ENCODE results near the gene TDRD10. TPM values are rescaled to one million over a fixed set of nuclear protein-coding genes. Genes with fewer than 3 reads are reported as not detected.

Gene TDRD10
- total RNA-seq, 1 experiment from 2014 or later, result not detected

DNA sequence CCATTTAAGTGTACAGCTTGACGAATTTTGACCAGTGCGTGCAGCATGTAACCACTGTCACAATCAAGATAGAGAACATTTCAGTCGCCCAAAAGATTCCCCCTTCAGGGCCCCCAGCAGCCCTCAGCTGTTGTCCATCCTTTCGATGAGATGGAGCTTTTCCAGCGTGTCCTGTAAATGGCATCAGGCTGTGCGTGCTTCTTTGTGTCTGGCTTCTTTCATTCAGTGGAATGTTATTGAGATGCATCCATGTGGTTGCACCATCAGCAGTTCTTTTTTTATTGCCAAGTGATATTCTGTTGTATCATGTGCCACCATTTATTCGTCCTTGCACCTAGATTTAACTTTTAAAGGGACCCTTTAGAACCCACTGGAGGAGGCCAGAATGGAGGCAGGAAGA, 34.6 kb downstream of the TDRD10 start:
- H3K4me2 ChIP-seq, result no peak overlapping the region
- DNase-seq, result no peak
- no peaks in the 10 kb centered on the region for H3K36me3 ChIP-seq (ENCODE audit: low read depth)
- intact Hi-C loops (cut with micrococcal nuclease; ENCODE audit: unreplicated experiment), result no loop called here
- H3K9me2 ChIP-seq (ENCODE audit: insufficient read depth), result no peaks in the 10 kb centered on the region
- no peak overlapping the region for H2AFZ ChIP-seq
- H3K9me3 ChIP-seq (ENCODE audit: insufficient read depth, low read depth), result no peaks in the 10 kb centered on the region
- H3K27ac ChIP-seq, result no peak overlapping the region
- no peaks in the 10 kb centered on the region for H3K79me2 ChIP-seq (ENCODE audit: low read depth)
- no TSS peak for BruUV-seq (replicated peaks)
- POLR2A ChIA-PET (ENCODE audit: unreplicated experiment), result no interaction called here
- H3F3A ChIP-seq (ENCODE audit: insufficient read depth, low read depth), result no peaks in the 10 kb centered on the region
- no peak for TF ChIP-seq EZH2 (IDR thresholded peaks at IDR 0.05; ENCODE audit: low read depth)
- TF ChIP-seq, protein P1, sequence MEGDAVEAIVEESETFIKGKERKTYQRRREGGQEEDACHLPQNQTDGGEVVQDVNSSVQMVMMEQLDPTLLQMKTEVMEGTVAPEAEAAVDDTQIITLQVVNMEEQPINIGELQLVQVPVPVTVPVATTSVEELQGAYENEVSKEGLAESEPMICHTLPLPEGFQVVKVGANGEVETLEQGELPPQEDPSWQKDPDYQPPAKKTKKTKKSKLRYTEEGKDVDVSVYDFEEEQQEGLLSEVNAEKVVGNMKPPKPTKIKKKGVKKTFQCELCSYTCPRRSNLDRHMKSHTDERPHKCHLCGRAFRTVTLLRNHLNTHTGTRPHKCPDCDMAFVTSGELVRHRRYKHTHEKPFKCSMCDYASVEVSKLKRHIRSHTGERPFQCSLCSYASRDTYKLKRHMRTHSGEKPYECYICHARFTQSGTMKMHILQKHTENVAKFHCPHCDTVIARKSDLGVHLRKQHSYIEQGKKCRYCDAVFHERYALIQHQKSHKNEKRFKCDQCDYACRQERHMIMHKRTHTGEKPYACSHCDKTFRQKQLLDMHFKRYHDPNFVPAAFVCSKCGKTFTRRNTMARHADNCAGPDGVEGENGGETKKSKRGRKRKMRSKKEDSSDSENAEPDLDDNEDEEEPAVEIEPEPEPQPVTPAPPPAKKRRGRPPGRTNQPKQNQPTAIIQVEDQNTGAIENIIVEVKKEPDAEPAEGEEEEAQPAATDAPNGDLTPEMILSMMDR (conservative IDR thresholded peaks at IDR 0.05), result no peak
- no peaks in the 10 kb centered on the region for H3K4me1 ChIP-seq (replicated peaks; ENCODE audit: insufficient read depth)
- no peak overlapping the region for H3K4me3 ChIP-seq
- CTCF ChIA-PET, result no interaction called here
- H4K20me1 ChIP-seq (ENCODE audit: insufficient read depth), result no peaks in the 10 kb centered on the region
- H3K27me3 ChIP-seq (ENCODE audit: insufficient read depth, low read depth), result peaks cover 57% of the 10 kb centered on the region

DNA sequence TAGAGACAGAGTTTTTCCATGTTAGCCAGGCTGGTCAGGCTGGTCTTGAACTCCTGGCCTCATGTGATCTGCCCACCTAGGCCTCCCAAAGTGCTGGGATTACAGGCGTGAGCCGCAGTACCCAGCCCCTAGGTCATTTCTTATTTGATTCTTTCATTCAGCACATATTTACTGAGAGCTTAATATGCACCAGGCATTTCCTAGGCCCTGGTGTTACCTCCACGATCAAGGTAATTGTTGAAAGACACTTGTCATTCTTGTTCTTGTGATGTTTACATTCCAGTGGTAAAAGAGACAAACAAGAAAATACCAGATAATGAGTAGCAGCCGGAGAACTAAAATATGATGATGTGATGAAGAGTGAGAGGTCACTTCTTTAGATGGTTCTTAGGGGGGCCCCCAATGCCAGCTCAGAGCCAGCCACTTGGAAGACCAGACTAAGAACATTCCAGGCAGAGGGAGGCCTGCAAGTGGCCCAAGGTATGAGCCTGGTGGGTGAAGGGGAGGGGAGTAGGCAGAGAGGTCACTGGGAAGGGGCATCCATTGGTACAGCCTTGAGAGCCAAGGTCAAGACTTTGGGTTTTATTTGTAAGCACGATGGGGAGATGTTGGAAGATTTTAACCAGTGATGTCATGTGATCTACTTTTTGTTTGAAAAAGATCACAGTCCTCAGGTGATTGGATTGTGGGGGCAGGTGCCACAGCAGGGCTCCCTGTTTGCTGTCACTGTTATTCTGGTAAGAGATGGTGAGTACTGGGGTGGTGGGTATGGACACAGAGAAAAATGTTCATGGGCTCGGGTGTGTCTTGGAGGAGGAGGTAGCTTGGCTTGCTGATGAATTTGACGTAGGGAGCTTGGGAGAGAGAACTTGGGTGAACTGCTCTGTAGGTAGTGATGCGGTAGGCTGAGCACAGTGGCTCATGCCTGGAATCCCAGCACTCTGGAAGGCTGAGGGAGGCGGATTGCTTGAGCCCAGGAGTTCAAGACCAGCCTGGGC, 37.8 kb downstream of the TDRD10 start:
- H3K9me2 ChIP-seq (ENCODE audit: insufficient read depth), result no peaks in the 10 kb centered on the region
- H3K4me2 ChIP-seq, result no peak overlapping the region
- H3K4me1 ChIP-seq (replicated peaks; ENCODE audit: insufficient read depth), result no peaks in the 10 kb centered on the region
- no peak overlapping the region for H3K4me3 ChIP-seq
- DNase-seq, result peak in 1 of 2 experiments; percentile 50
- H4K20me1 ChIP-seq (ENCODE audit: insufficient read depth), result no peaks in the 10 kb centered on the region; the same call in 1 of the 2 replicates
- CTCF ChIA-PET, result interaction anchor here (0.6 kb wide), 1 partner anchor 87 kb away, joined by 3 read pairs; no protein-coding TSS in a partner anchor
- TF ChIP-seq, protein P1 (conservative IDR thresholded peaks at IDR 0.05), result no peak
- no peak for TF ChIP-seq EZH2 (IDR thresholded peaks at IDR 0.05; ENCODE audit: low read depth)
- BruUV-seq (replicated peaks), result no TSS peak
- H3F3A ChIP-seq (ENCODE audit: insufficient read depth, low read depth), result no peaks in the 10 kb centered on the region
- H3K9me3 ChIP-seq (ENCODE audit: insufficient read depth, low read depth), result no peaks in the 10 kb centered on the region
- POLR2A ChIA-PET (ENCODE audit: unreplicated experiment), result no interaction called here
- no peaks in the 10 kb centered on the region for H3K79me2 ChIP-seq (ENCODE audit: low read depth)
- no peak overlapping the region for H2AFZ ChIP-seq
- intact Hi-C loops (cut with micrococcal nuclease; ENCODE audit: unreplicated experiment), result no loop called here
- H3K36me3 ChIP-seq (ENCODE audit: low read depth), result no peaks in the 10 kb centered on the region
- peaks cover 80% of the 10 kb centered on the region for H3K27me3 ChIP-seq (ENCODE audit: insufficient read depth, low read depth)
- H3K27ac ChIP-seq, result no peak overlapping the region

DNA sequence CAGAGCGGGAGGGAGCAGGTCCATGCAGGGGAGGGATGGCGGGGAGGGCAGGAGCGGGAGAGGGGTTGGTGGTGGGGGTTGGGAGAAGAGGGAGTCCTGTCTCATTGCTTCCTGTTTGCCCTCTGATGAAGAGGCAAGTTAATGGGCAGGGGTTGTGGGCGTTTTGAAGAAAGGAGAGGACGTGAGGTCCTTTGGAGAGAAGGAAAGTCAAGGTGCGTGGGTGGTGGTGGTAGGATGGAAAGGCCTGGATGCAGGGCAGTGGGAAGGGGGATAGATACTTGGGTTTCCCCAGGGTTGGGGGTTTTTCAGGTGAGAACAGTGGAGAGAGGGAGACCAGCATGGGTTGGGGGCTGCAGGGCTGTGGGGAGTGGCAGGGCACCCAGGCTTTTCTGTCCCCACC, 39.2 kb downstream of the TDRD10 start:
- no TSS peak for BruUV-seq (replicated peaks)
- CTCF ChIA-PET, result interaction anchor here (0.6 kb wide), 1 partner anchor 133 kb away, joined by 3 read pairs; no protein-coding TSS in a partner anchor
- intact Hi-C loops (cut with micrococcal nuclease; ENCODE audit: unreplicated experiment), result no loop called here
- no peaks in the 10 kb centered on the region for H3K9me3 ChIP-seq (ENCODE audit: insufficient read depth, low read depth)
- POLR2A ChIA-PET (ENCODE audit: unreplicated experiment), result no interaction called here
- H3K27me3 ChIP-seq (ENCODE audit: insufficient read depth, low read depth), result peaks cover 73% of the 10 kb centered on the region
- no peaks in the 10 kb centered on the region for H3K79me2 ChIP-seq (ENCODE audit: low read depth)
- H3K9me2 ChIP-seq (ENCODE audit: insufficient read depth), result no peaks in the 10 kb centered on the region
- H3K4me3 ChIP-seq, result no peak overlapping the region
- DNase-seq, result no peak
- no peak overlapping the region for H3K27ac ChIP-seq
- no peak overlapping the region for H2AFZ ChIP-seq
- TF ChIP-seq EZH2 (IDR thresholded peaks at IDR 0.05; ENCODE audit: low read depth), result no peak
- TF ChIP-seq, protein P1 (conservative IDR thresholded peaks at IDR 0.05), result no peak
- H3K4me2 ChIP-seq, result no peak overlapping the region
- H3K4me1 ChIP-seq (replicated peaks; ENCODE audit: insufficient read depth), result no peaks in the 10 kb centered on the region
- H4K20me1 ChIP-seq (ENCODE audit: insufficient read depth), result no peaks in the 10 kb centered on the region; the same call in 1 of the 2 replicates
- no peaks in the 10 kb centered on the region for H3K36me3 ChIP-seq (ENCODE audit: low read depth)
- no peaks in the 10 kb centered on the region for H3F3A ChIP-seq (ENCODE audit: insufficient read depth, low read depth)
